Hepatocyte (in vitro differentiated cells): Measurements from ENCODE around the gene ZNF76. TPM values are rescaled to one million over a fixed set of nuclear protein-coding genes. Genes with fewer than 3 reads are reported as not detected.

ENCODE experiments used
- DNase-seq: peaks from one replicate; pipeline ENCODE4 v3.0.0-alpha.2; 2016; ENCODE audit warnings: low spot score
- H2AFZ ChIP-seq: fragments of 200-600 bp; sonication (generic); 2 replicates; pipeline ENCODE4 v1.6.0; 2016; ENCODE audit warnings: antibody characterized with exemption, mild to moderate bottlenecking
- H3K27ac ChIP-seq: fragments of 200-600 bp; sonication (generic); 2 replicates; pipeline ENCODE4 v1.5.1; 2016; ENCODE audit warnings: mild to moderate bottlenecking
- H3K27me3 ChIP-seq: fragments of 200-600 bp; sonication (generic); 2 replicates; pipeline ENCODE4 v1.6.1; 2016
- H3K36me3 ChIP-seq: fragments of 200-600 bp; sonication (generic); replicated peaks from 2 replicates; pipeline ENCODE4 v1.5.1; 2016; ENCODE audit warnings: low read depth; ENCODE audit not compliant: insufficient read depth
- H3K4me1 ChIP-seq: fragments of 200-600 bp; sonication (generic); 2 replicates; pipeline ENCODE4 v1.5.1; 2016; ENCODE audit warnings: mild to moderate bottlenecking, moderate library complexity; ENCODE audit not compliant: insufficient read depth
- H3K4me2 ChIP-seq: fragments of 200-600 bp; sonication (generic); 2 replicates; pipeline ENCODE4 v1.6.0; 2016
- H3K4me3 ChIP-seq: fragments of 200-600 bp; sonication (generic); 2 replicates; pipeline ENCODE4 v1.5.1; 2016; ENCODE audit warnings: mild to moderate bottlenecking
- H3K79me2 ChIP-seq: fragments of 200-600 bp; sonication (generic); 2 replicates; pipeline ENCODE4 v1.6.0; 2017; ENCODE audit warnings: mild to moderate bottlenecking
- H3K9me2 ChIP-seq: fragments of 200-600 bp; sonication (generic); replicated peaks from 2 replicates; pipeline ENCODE4 v1.6.0; 2017; ENCODE audit warnings: mild to moderate bottlenecking; ENCODE audit not compliant: insufficient read depth
- H3K9me3 ChIP-seq: fragments of 200-600 bp; sonication (generic); 2 replicates; pipeline ENCODE4 v1.5.1; 2016; ENCODE audit warnings: low read depth, mild to moderate bottlenecking
- H4K20me1 ChIP-seq: fragments of 200-600 bp; sonication (generic); 2 replicates; pipeline ENCODE4 v1.6.0; 2016; ENCODE audit warnings: mild to moderate bottlenecking; ENCODE audit not compliant: insufficient read depth, poor library complexity, severe bottlenecking
- CTCF ChIP-seq: fragments of 200-600 bp; sonication (generic); IDR thresholded peaks from 2 replicates; pipeline ENCODE4 v1.5.1; 2016; ENCODE audit warnings: antibody characterized with exemption, mild to moderate bottlenecking; ENCODE audit not compliant: poor library complexity
- EZH2 ChIP-seq: fragments of 200-600 bp; sonication (generic); IDR thresholded peaks from 2 replicates; pipeline ENCODE4 v1.6.1; 2016; ENCODE audit warnings: antibody characterized with exemption, mild to moderate bottlenecking, borderline replicate concordance
- EZH2phosphoT487 ChIP-seq: fragments of 200-600 bp; sonication (generic); IDR thresholded peaks from one replicate; pipeline ENCODE4 v1.6.1; 2018; ENCODE audit warnings: antibody characterized with exemption, mild to moderate bottlenecking, low read depth, moderate library complexity; ENCODE audit not compliant: unreplicated experiment, severe bottlenecking
- WGBS: methylation state at CpG from one replicate; pipeline ENCODE4 v1.1.6; 2016; ENCODE audit warnings: low lambda C conversion rate; ENCODE audit errors: missing lambda C conversion rate; 5-methylcytosine and 5-hydroxymethylcytosine counted together
- polyA plus RNA-seq: library from polyadenylated mRNA; unstranded; fragments of >200 nt; fragmentation: Nextera tagmentation; extraction: Ambion mirVana; gene quantifications from 2 replicates; pipeline ENCODE4 v1.2.1, GENCODE V29; 2016
- total RNA-seq: library from RNA; depleted of rRNA; stranded (reverse); fragments of >200 nt; gene quantifications from 2 replicates; pipeline ENCODE4 v1.2.3, GENCODE V29; 2014

ZNF76 gene
- total and polyA plus RNA-seq, 2 experiments from 2014 or later: 17.0 to 28.0 TPM

GRCh38 chr6:35228481-35228880, 31.1 kb upstream of the ZNF76 start:
- no peaks in the 10 kb centered on the region for H3K36me3 ChIP-seq
- H4K20me1 ChIP-seq: no peaks in the 10 kb centered on the region
- H3K9me2 ChIP-seq: no peaks in the 10 kb centered on the region
- H3K4me1 ChIP-seq: no peaks in the 10 kb centered on the region
- H3K79me2 ChIP-seq: no peaks in the 10 kb centered on the region
- H3K27ac ChIP-seq: no peak overlapping the region
- H2AFZ ChIP-seq: no peak overlapping the region
- H3K4me2 ChIP-seq: no peak overlapping the region
- TF ChIP-seq EZH2 (no peak), CTCF (no peak), EZH2phosphoT487 (no peak)
- WGBS: 95% methylated on average over 6 of the region's 6 CpGs
- H3K27me3 ChIP-seq: no peaks in the 10 kb centered on the region
- no peak for DNase-seq
- H3K4me3 ChIP-seq: no peak overlapping the region
- no peaks in the 10 kb centered on the region for H3K9me3 ChIP-seq

- DNase-seq: no peak
- no peaks in the 10 kb centered on the region for H3K27me3 ChIP-seq
- no peak overlapping the region for H2AFZ ChIP-seq
- no peaks in the 10 kb centered on the region for H3K79me2 ChIP-seq
- no peaks in the 10 kb centered on the region for H3K36me3 ChIP-seq
- H3K4me1 ChIP-seq: no peaks in the 10 kb centered on the region
- 90% methylated on average over 5 of the region's 5 CpGs for WGBS
- H3K27ac ChIP-seq: no peak overlapping the region
- no peak overlapping the region for H3K4me3 ChIP-seq
- H3K4me2 ChIP-seq: no peak overlapping the region
- no peaks in the 10 kb centered on the region for H4K20me1 ChIP-seq
- H3K9me3 ChIP-seq: no peaks in the 10 kb centered on the region
- TF ChIP-seq EZH2phosphoT487: no peak
- no peak for TF ChIP-seq EZH2
- no peak for TF ChIP-seq CTCF
- no peaks in the 10 kb centered on the region for H3K9me2 ChIP-seq
Measured at GRCh38 chr6:35229304-35229703, 30.2 kb upstream of the ZNF76 start.

- Histone ChIP-seq H3K27ac (no peak overlapping the region), H3K9me3 (no peaks in the 10 kb centered on the region), H2AFZ (no peak overlapping the region), H3K4me3 (no peak overlapping the region), H3K4me1 (no peaks in the 10 kb centered on the region), H3K9me2 (no peaks in the 10 kb centered on the region), H3K36me3 (no peaks in the 10 kb centered on the region), H3K79me2 (no peaks in the 10 kb centered on the region), H4K20me1 (no peaks in the 10 kb centered on the region), H3K4me2 (no peak overlapping the region), H3K27me3 (no peaks in the 10 kb centered on the region)
- TF ChIP-seq CTCF (no peak), EZH2 (no peak), EZH2phosphoT487 (no peak)
- no peak for DNase-seq
- 94% methylated on average over 1 of the region's 1 CpG for WGBS
Measured at GRCh38 chr6:35230498-35230897, 29.0 kb upstream of the ZNF76 start.

- H3K4me3 ChIP-seq: no peak overlapping the region
- no peak for DNase-seq
- no peaks in the 10 kb centered on the region for H3K27me3 ChIP-seq
- no peak overlapping the region for H2AFZ ChIP-seq
- H3K79me2 ChIP-seq: no peaks in the 10 kb centered on the region
- H3K9me2 ChIP-seq: no peaks in the 10 kb centered on the region
- no peaks in the 10 kb centered on the region for H3K9me3 ChIP-seq
- no peaks in the 10 kb centered on the region for H4K20me1 ChIP-seq
- TF ChIP-seq CTCF (no peak), EZH2 (no peak), EZH2phosphoT487 (no peak)
- 90% methylated on average over 1 of the region's 1 CpG for WGBS
- H3K36me3 ChIP-seq: no peaks in the 10 kb centered on the region
- no peak overlapping the region for H3K27ac ChIP-seq
- H3K4me1 ChIP-seq: no peaks in the 10 kb centered on the region
- H3K4me2 ChIP-seq: no peak overlapping the region
Measured at GRCh38 chr6:35230950-35231349, 28.6 kb upstream of the ZNF76 start.
